GM21423 (cell line): Measurements from ENCODE around the gene MBNL2.
A peak's percentile ranks its signal among the peaks of the same experiment; 100 is the strongest.
"Not testable (repeated sequence)": the region's sequence is repeated elsewhere in the genome, so short reads cannot be mapped to it uniquely, and the experiment has no call there.

ENCODE experiments used
- ATAC-seq: cut with Tn5 transposase; IDR thresholded peaks from one replicate; pipeline ENCODE4 v1.9.1; 2021; ENCODE audit warnings: mild to moderate bottlenecking, moderate library complexity; ENCODE audit not compliant: unreplicated experiment

The MBNL2 gene

GRCh38 chr13:97207252-97207651, 14.9 kb upstream of the MBNL2 start:
- ATAC-seq = not testable (repeated sequence)

- no peak for ATAC-seq
These were observed 10.8 kb upstream of the MBNL2 start for GRCh38 chr13:97211300-97211699.

GRCh38 chr13:97212004-97212403, 10.1 kb upstream of the MBNL2 start:
- no peak for ATAC-seq

- peak; percentile 46 for ATAC-seq
These were observed 9.5 kb upstream of the MBNL2 start for GRCh38 chr13:97212601-97213040.

- ATAC-seq = no peak
These were observed 7.2 kb upstream of the MBNL2 start for GRCh38 chr13:97214921-97215320.

GRCh38 chr13:97215325-97215724, 6.8 kb upstream of the MBNL2 start:
- ATAC-seq = no peak

GRCh38 chr13:97219226-97219625, 2.9 kb upstream of the MBNL2 start:
- no peak for ATAC-seq

GRCh38 chr13:97220151-97220900, 1.8 kb upstream of the MBNL2 start:
- ATAC-seq = no peak

GRCh38 chr13:97221046-97221445, 1.1 kb upstream of the MBNL2 start:
- ATAC-seq = no peak

- no peak for ATAC-seq
These were observed 667 bp upstream of the MBNL2 start for GRCh38 chr13:97221466-97221865.

- no peak for ATAC-seq
These were observed 1.0 kb downstream of the MBNL2 start for GRCh38 chr13:97223037-97223710.

- ATAC-seq = no peak
These were observed 1.8 kb downstream of the MBNL2 start for GRCh38 chr13:97223711-97224541.

GRCh38 chr13:97224544-97225300, 2.6 kb downstream of the MBNL2 start:
- no peak for ATAC-seq

GRCh38 chr13:97225533-97225932, 3.4 kb downstream of the MBNL2 start:
- ATAC-seq = no peak

GRCh38 chr13:97226013-97226412, 3.9 kb downstream of the MBNL2 start:
- ATAC-seq = no peak

- peak; percentile 48 for ATAC-seq
These were observed 4.9 kb downstream of the MBNL2 start for GRCh38 chr13:97226788-97227627.

GRCh38 chr13:97228850-97229521, 6.9 kb downstream of the MBNL2 start:
- ATAC-seq = no peak

- ATAC-seq = no peak
These were observed 7.6 kb downstream of the MBNL2 start for GRCh38 chr13:97229699-97230098.

GRCh38 chr13:97231118-97231828, 9.1 kb downstream of the MBNL2 start:
- ATAC-seq = no peak
